Measurements from ENCODE around the gene AUTS2.

The AUTS2 gene

GRCh38 chr7:70436790-70437350 is 838.6 kb downstream of the AUTS2 start:
- no peak overlapping the region for H2AFZ ChIP-seq (ENCODE audit: low read depth, low read length)
- peaks cover 21% of the 10 kb centered on the region for H3K4me1 ChIP-seq (ENCODE audit: insufficient read depth, low read length)
- H3K9me3 ChIP-seq (ENCODE audit: low read length) = no peaks in the 10 kb centered on the region
- H3K36me3 ChIP-seq (ENCODE audit: insufficient read depth, low read length) = no peaks in the 10 kb centered on the region
- H3K4me3 ChIP-seq (ENCODE audit: low read length) = no peak overlapping the region
- H3K27me3 ChIP-seq (ENCODE audit: insufficient read depth, low read length) = no peaks in the 10 kb centered on the region

GRCh38 chr7:70439651-70440050 is 841.4 kb downstream of the AUTS2 start:
- H3K4me3 ChIP-seq (ENCODE audit: low read length) = no peak overlapping the region
- H3K4me1 ChIP-seq (ENCODE audit: insufficient read depth, low read length) = peaks cover 18% of the 10 kb centered on the region
- no peaks in the 10 kb centered on the region for H3K9me3 ChIP-seq (ENCODE audit: low read length)
- no peak overlapping the region for H2AFZ ChIP-seq (ENCODE audit: low read depth, low read length)
- H3K27me3 ChIP-seq (ENCODE audit: insufficient read depth, low read length) = no peaks in the 10 kb centered on the region
- no peaks in the 10 kb centered on the region for H3K36me3 ChIP-seq (ENCODE audit: insufficient read depth, low read length)

GRCh38 chr7:70446448-70447143 is 848.3 kb downstream of the AUTS2 start:
- no peak overlapping the region for H3K4me3 ChIP-seq (ENCODE audit: low read length)
- H3K36me3 ChIP-seq (ENCODE audit: insufficient read depth, low read length) = no peaks in the 10 kb centered on the region
- no peaks in the 10 kb centered on the region for H3K4me1 ChIP-seq (ENCODE audit: insufficient read depth, low read length)
- no peaks in the 10 kb centered on the region for H3K9me3 ChIP-seq (ENCODE audit: low read length)
- H2AFZ ChIP-seq (ENCODE audit: low read depth, low read length) = no peak overlapping the region
- H3K27me3 ChIP-seq (ENCODE audit: insufficient read depth, low read length) = no peaks in the 10 kb centered on the region

GRCh38 chr7:70448312-70448906 is 850.1 kb downstream of the AUTS2 start:
- no peaks in the 10 kb centered on the region for H3K27me3 ChIP-seq (ENCODE audit: insufficient read depth, low read length)
- H3K4me3 ChIP-seq (ENCODE audit: low read length) = no peak overlapping the region
- H3K36me3 ChIP-seq (ENCODE audit: insufficient read depth, low read length) = no peaks in the 10 kb centered on the region
- H2AFZ ChIP-seq (ENCODE audit: low read depth, low read length) = no peak overlapping the region
- no peaks in the 10 kb centered on the region for H3K4me1 ChIP-seq (ENCODE audit: insufficient read depth, low read length)
- no peaks in the 10 kb centered on the region for H3K9me3 ChIP-seq (ENCODE audit: low read length)

GRCh38 chr7:70450731-70451130 is 852.5 kb downstream of the AUTS2 start:
- H3K4me3 ChIP-seq (ENCODE audit: low read length) = no peak overlapping the region
- no peaks in the 10 kb centered on the region for H3K27me3 ChIP-seq (ENCODE audit: insufficient read depth, low read length)
- no peak overlapping the region for H2AFZ ChIP-seq (ENCODE audit: low read depth, low read length)
- no peaks in the 10 kb centered on the region for H3K36me3 ChIP-seq (ENCODE audit: insufficient read depth, low read length)
- no peaks in the 10 kb centered on the region for H3K4me1 ChIP-seq (ENCODE audit: insufficient read depth, low read length)
- no peaks in the 10 kb centered on the region for H3K9me3 ChIP-seq (ENCODE audit: low read length)

- Histone ChIP-seq H3K4me3 (ENCODE audit: low read length) (no peak overlapping the region), H2AFZ (ENCODE audit: low read depth, low read length) (no peak overlapping the region), H3K4me1 (ENCODE audit: insufficient read depth, low read length) (peaks cover 36% of the 10 kb centered on the region), H3K9me3 (ENCODE audit: low read length) (no peaks in the 10 kb centered on the region), H3K27me3 (ENCODE audit: insufficient read depth, low read length) (no peaks in the 10 kb centered on the region), H3K36me3 (ENCODE audit: insufficient read depth, low read length) (no peaks in the 10 kb centered on the region)
Observed at GRCh38 chr7:70455925-70456324, 857.6 kb downstream of the AUTS2 start.

GRCh38 chr7:70456719-70457118 is 858.4 kb downstream of the AUTS2 start:
- Histone ChIP-seq H3K36me3 (ENCODE audit: insufficient read depth, low read length) (no peaks in the 10 kb centered on the region), H2AFZ (ENCODE audit: low read depth, low read length) (no peak overlapping the region), H3K9me3 (ENCODE audit: low read length) (no peaks in the 10 kb centered on the region), H3K4me3 (ENCODE audit: low read length) (no peak overlapping the region), H3K27me3 (ENCODE audit: insufficient read depth, low read length) (no peaks in the 10 kb centered on the region), H3K4me1 (ENCODE audit: insufficient read depth, low read length) (peaks cover 36% of the 10 kb centered on the region)

- H3K36me3 ChIP-seq (ENCODE audit: insufficient read depth, low read length) = no peaks in the 10 kb centered on the region
- no peaks in the 10 kb centered on the region for H3K27me3 ChIP-seq (ENCODE audit: insufficient read depth, low read length)
- H2AFZ ChIP-seq (ENCODE audit: low read depth, low read length) = no peak overlapping the region
- H3K9me3 ChIP-seq (ENCODE audit: low read length) = no peaks in the 10 kb centered on the region
- peaks cover 36% of the 10 kb centered on the region for H3K4me1 ChIP-seq (ENCODE audit: insufficient read depth, low read length)
- H3K4me3 ChIP-seq (ENCODE audit: low read length) = peak overlapping the region; percentile 8
Observed at GRCh38 chr7:70457482-70457881, 859.2 kb downstream of the AUTS2 start.

GRCh38 chr7:70457883-70458680 is 859.8 kb downstream of the AUTS2 start:
- Histone ChIP-seq H3K36me3 (ENCODE audit: insufficient read depth, low read length) (no peaks in the 10 kb centered on the region), H3K9me3 (ENCODE audit: low read length) (no peaks in the 10 kb centered on the region), H3K4me1 (ENCODE audit: insufficient read depth, low read length) (peaks cover 36% of the 10 kb centered on the region), H3K27me3 (ENCODE audit: insufficient read depth, low read length) (no peaks in the 10 kb centered on the region), H2AFZ (ENCODE audit: low read depth, low read length) (no peak overlapping the region), H3K4me3 (ENCODE audit: low read length) (peak overlapping the region; percentile 17)

GRCh38 chr7:70458745-70459144 is 860.5 kb downstream of the AUTS2 start:
- H3K4me3 ChIP-seq (ENCODE audit: low read length) = peak overlapping the region; percentile 17
- no peaks in the 10 kb centered on the region for H3K27me3 ChIP-seq (ENCODE audit: insufficient read depth, low read length)
- H2AFZ ChIP-seq (ENCODE audit: low read depth, low read length) = no peak overlapping the region
- H3K36me3 ChIP-seq (ENCODE audit: insufficient read depth, low read length) = no peaks in the 10 kb centered on the region
- H3K9me3 ChIP-seq (ENCODE audit: low read length) = no peaks in the 10 kb centered on the region
- peaks cover 36% of the 10 kb centered on the region for H3K4me1 ChIP-seq (ENCODE audit: insufficient read depth, low read length)

GRCh38 chr7:70459546-70459945 is 861.3 kb downstream of the AUTS2 start:
- Histone ChIP-seq H3K27me3 (ENCODE audit: insufficient read depth, low read length) (no peaks in the 10 kb centered on the region), H3K9me3 (ENCODE audit: low read length) (no peaks in the 10 kb centered on the region), H3K36me3 (ENCODE audit: insufficient read depth, low read length) (no peaks in the 10 kb centered on the region), H3K4me3 (ENCODE audit: low read length) (no peak overlapping the region), H2AFZ (ENCODE audit: low read depth, low read length) (no peak overlapping the region), H3K4me1 (ENCODE audit: insufficient read depth, low read length) (peaks cover 36% of the 10 kb centered on the region)

GRCh38 chr7:70460071-70460470 is 861.8 kb downstream of the AUTS2 start:
- H3K4me3 ChIP-seq (ENCODE audit: low read length) = no peak overlapping the region
- H3K4me1 ChIP-seq (ENCODE audit: insufficient read depth, low read length) = peaks cover 36% of the 10 kb centered on the region
- no peaks in the 10 kb centered on the region for H3K9me3 ChIP-seq (ENCODE audit: low read length)
- H2AFZ ChIP-seq (ENCODE audit: low read depth, low read length) = no peak overlapping the region
- H3K27me3 ChIP-seq (ENCODE audit: insufficient read depth, low read length) = no peaks in the 10 kb centered on the region
- H3K36me3 ChIP-seq (ENCODE audit: insufficient read depth, low read length) = no peaks in the 10 kb centered on the region

GRCh38 chr7:70460562-70460961 is 862.3 kb downstream of the AUTS2 start:
- Histone ChIP-seq H3K4me1 (ENCODE audit: insufficient read depth, low read length) (peaks cover 36% of the 10 kb centered on the region), H3K4me3 (ENCODE audit: low read length) (no peak overlapping the region), H3K27me3 (ENCODE audit: insufficient read depth, low read length) (no peaks in the 10 kb centered on the region), H3K9me3 (ENCODE audit: low read length) (no peaks in the 10 kb centered on the region), H3K36me3 (ENCODE audit: insufficient read depth, low read length) (no peaks in the 10 kb centered on the region), H2AFZ (ENCODE audit: low read depth, low read length) (no peak overlapping the region)

Measured in neuron (in vitro differentiated cells).